Lower leg skin (tissue), 3 donors: Measurements from ENCODE around the gene PPME1.

Experiments used
- CTCF ChIP-seq, 3 donors: fragments of 450-650 bp; IDR thresholded peaks; one replicate each; pipeline ENCODE4 v1.5.1; 2016; ENCODE audit warnings: antibody characterized with exemption in 3 of 3, mild to moderate bottlenecking in 3 of 3, moderate library complexity in 2 of 3
- POLR2A ChIP-seq, 2 donors: fragments of 450-650 bp; IDR thresholded peaks; one replicate each; pipeline ENCODE4 v1.6.1; 2016 to 2017; ENCODE audit warnings: antibody characterized with exemption in 2 of 2, mild to moderate bottlenecking in 1 of 2, moderate library complexity in 1 of 2

GRCh38 chr11:74288911-74289310, 117.8 kb downstream of the PPME1 start:
- TF ChIP-seq CTCF (IDR thresholded peaks at IDR 0.05) (no peak), POLR2A (IDR thresholded peaks at IDR 0.05) (no peak)
